ENCODE measurements around the gene TPK1. TPM values are rescaled to one million over a fixed set of nuclear protein-coding genes. Genes with fewer than 3 reads are reported as not detected.

TPK1 gene
- total and polyA plus RNA-seq, 2 of the 4 experiments (the other 2 are of a cell fraction): 0.38 to 1.8 TPM

- H4K8ac ChIP-seq (ENCODE audit: low read depth in 2 of 2, low read length in 2 of 2): no peak overlapping the region
- ChIA-PET POLR2A (ENCODE audit: unreplicated experiment) (no interaction called here), CTCF (no interaction called here)
- no peak overlapping the region for H2AK9ac ChIP-seq (replicated peaks; ENCODE audit: low read depth, low read length, poor library complexity)
- H3K4ac ChIP-seq (ENCODE audit: low read depth, low read length): no peak overlapping the region
- TF ChIP-seq MAFK (IDR thresholded peaks at IDR 0.05; ENCODE audit: low read depth, low read length): peak; percentile 71
- TF ChIP-seq FOS (IDR thresholded peaks at IDR 0.05; ENCODE audit: low read depth, low read length): no peak
- no TSS peak for BruUV-seq (replicated peaks)
- no peaks in the 10 kb centered on the region for H3K27me3 ChIP-seq (ENCODE audit: control insufficient read depth, insufficient read depth, low read length)
- H3K14ac ChIP-seq (replicated peaks; ENCODE audit: low read depth, low read length): no peak overlapping the region
- H4K91ac ChIP-seq (ENCODE audit: insufficient read depth, low read depth, low read length): no peak overlapping the region
- no peak overlapping the region for H4K5ac ChIP-seq (ENCODE audit: low read depth, low read length)
- no peak overlapping the region for H2BK15ac ChIP-seq (ENCODE audit: low read depth, low read length)
- no peaks in the 10 kb centered on the region for H4K20me1 ChIP-seq (ENCODE audit: insufficient read depth, low read length)
- no peak for ATAC-seq (ENCODE audit: low read depth)
- no peak overlapping the region for H3K18ac ChIP-seq (ENCODE audit: low read depth, low read length)
- H3K9me3 ChIP-seq (ENCODE audit: control insufficient read depth, insufficient read depth, low read length): peaks cover 6% of the 10 kb centered on the region
- in situ Hi-C loops (cut with MboI; ENCODE audit: low sequenced_read_pairs): no loop called here
- H2BK120ac ChIP-seq (ENCODE audit: low read depth, low read length): no peak overlapping the region
- no peaks in the 10 kb centered on the region for H3K79me1 ChIP-seq (ENCODE audit: low read depth in 1 of 2, low read length in 2 of 2)
- no peak overlapping the region for H2BK5ac ChIP-seq (ENCODE audit: low read depth, low read length, poor library complexity, severe bottlenecking)
- H3K56ac ChIP-seq (ENCODE audit: extremely low read depth, insufficient read depth, low read length): no peak overlapping the region
- dilution Hi-C loops (cut with HindIII; ENCODE audit: low sequenced_read_pairs, unreplicated experiment): no loop called here
- no peaks in the 10 kb centered on the region for H3K9me1 ChIP-seq (ENCODE audit: insufficient read depth, low read length)
- H3K27ac ChIP-seq (ENCODE audit: insufficient read depth, low read length): no peak overlapping the region
- no peak overlapping the region for H3K4me3 ChIP-seq (ENCODE audit: insufficient read depth, low read depth, low read length)
- intact Hi-C loops (cut with micrococcal nuclease): no loop called here
- no peak overlapping the region for H3K4me2 ChIP-seq (ENCODE audit: low read depth, low read length)
- H2AFZ ChIP-seq (replicated peaks; ENCODE audit: low read length, poor library complexity): no peak overlapping the region
- H2AK5ac ChIP-seq (ENCODE audit: low read depth, low read length): no peak overlapping the region
- no peak overlapping the region for H2BK20ac ChIP-seq (ENCODE audit: low read depth, low read length)
- H3K9ac ChIP-seq (ENCODE audit: low read depth, low read length): no peak overlapping the region
- no peak overlapping the region for H3K23ac ChIP-seq (ENCODE audit: low read depth, low read length)
- no peaks in the 10 kb centered on the region for H3K36me3 ChIP-seq (ENCODE audit: control insufficient read depth, insufficient read depth, low read length)
- no peaks in the 10 kb centered on the region for H3K4me1 ChIP-seq (ENCODE audit: control insufficient read depth, insufficient read depth, low read length)
- WGBS, 2 experiments (ENCODE audit: extremely low coverage in 2 of 2, insufficient read length in 1 of 2): no CpG with 5 or more reads among the region's 2 CpGs
- DNase-seq: no peak
Observed at GRCh38 chr7:144672869-144673268, 163.0 kb downstream of the TPK1 start.
